Activated CD8-positive, alpha-beta memory T cell treated with anti-CD3 and anti-CD28 coated beads, Interleukin-2, amount 10 ng/mL, durations not matched to agents 7 days and 5 days (primary cell): ENCODE measurements around the gene ALOX15. TPM values are rescaled to one million over a fixed set of nuclear protein-coding genes. Genes with fewer than 3 reads are reported as not detected.
"Not testable (repeated sequence)": the region's sequence is repeated elsewhere in the genome, so short reads cannot be mapped to it uniquely, and the experiment has no call there.

ENCODE experiments used
- ATAC-seq: fragments of 150-1000 bp; cut with Tn5 transposase; one replicate; pipeline ENCODE4 v1.10.0; 2021; ENCODE audit warnings: moderate library complexity
- CTCF ChIA-PET: fragments of 350-600 bp; sonication (Branson Sonifier 250); formaldehyde crosslinking; loops from one replicate; lab custom pipeline; 2021; ENCODE audit warnings: antibody characterized with exemption; lab: Charles Lee
- DNase-seq: peaks from one replicate; pipeline ENCODE4 v3.0.0-alpha.2; 2020
- H3K27ac Mint-ChIP-seq: one replicate; pipeline ENCODE4 v1.8.0; 2021; ENCODE audit warnings: mild to moderate bottlenecking, mixed read lengths
- H3K27me3 Mint-ChIP-seq: one replicate; pipeline ENCODE4 v1.8.0; 2021; ENCODE audit warnings: mixed read lengths
- H3K36me3 Mint-ChIP-seq: one replicate; pipeline ENCODE4 v1.8.0; 2021; ENCODE audit warnings: mild to moderate bottlenecking, mixed read lengths
- H3K4me1 Mint-ChIP-seq: one replicate; pipeline ENCODE4 v1.8.0; 2021; ENCODE audit warnings: mixed read lengths
- H3K4me3 Mint-ChIP-seq: one replicate; pipeline ENCODE4 v1.8.0; 2021; ENCODE audit warnings: mild to moderate bottlenecking, moderate library complexity, mixed read lengths
- H3K9me3 Mint-ChIP-seq: one replicate; pipeline ENCODE4 v1.8.0; 2022; ENCODE audit warnings: low read depth, mixed read lengths
- total RNA-seq, 2 experiments: library from RNA; stranded (reverse); gene quantifications; one replicate each; pipeline ENCODE4 v1.2.3, GENCODE V29; 2021

ALOX15 gene, protein sequence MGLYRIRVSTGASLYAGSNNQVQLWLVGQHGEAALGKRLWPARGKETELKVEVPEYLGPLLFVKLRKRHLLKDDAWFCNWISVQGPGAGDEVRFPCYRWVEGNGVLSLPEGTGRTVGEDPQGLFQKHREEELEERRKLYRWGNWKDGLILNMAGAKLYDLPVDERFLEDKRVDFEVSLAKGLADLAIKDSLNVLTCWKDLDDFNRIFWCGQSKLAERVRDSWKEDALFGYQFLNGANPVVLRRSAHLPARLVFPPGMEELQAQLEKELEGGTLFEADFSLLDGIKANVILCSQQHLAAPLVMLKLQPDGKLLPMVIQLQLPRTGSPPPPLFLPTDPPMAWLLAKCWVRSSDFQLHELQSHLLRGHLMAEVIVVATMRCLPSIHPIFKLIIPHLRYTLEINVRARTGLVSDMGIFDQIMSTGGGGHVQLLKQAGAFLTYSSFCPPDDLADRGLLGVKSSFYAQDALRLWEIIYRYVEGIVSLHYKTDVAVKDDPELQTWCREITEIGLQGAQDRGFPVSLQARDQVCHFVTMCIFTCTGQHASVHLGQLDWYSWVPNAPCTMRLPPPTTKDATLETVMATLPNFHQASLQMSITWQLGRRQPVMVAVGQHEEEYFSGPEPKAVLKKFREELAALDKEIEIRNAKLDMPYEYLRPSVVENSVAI
- not detected for total RNA-seq

DNA sequence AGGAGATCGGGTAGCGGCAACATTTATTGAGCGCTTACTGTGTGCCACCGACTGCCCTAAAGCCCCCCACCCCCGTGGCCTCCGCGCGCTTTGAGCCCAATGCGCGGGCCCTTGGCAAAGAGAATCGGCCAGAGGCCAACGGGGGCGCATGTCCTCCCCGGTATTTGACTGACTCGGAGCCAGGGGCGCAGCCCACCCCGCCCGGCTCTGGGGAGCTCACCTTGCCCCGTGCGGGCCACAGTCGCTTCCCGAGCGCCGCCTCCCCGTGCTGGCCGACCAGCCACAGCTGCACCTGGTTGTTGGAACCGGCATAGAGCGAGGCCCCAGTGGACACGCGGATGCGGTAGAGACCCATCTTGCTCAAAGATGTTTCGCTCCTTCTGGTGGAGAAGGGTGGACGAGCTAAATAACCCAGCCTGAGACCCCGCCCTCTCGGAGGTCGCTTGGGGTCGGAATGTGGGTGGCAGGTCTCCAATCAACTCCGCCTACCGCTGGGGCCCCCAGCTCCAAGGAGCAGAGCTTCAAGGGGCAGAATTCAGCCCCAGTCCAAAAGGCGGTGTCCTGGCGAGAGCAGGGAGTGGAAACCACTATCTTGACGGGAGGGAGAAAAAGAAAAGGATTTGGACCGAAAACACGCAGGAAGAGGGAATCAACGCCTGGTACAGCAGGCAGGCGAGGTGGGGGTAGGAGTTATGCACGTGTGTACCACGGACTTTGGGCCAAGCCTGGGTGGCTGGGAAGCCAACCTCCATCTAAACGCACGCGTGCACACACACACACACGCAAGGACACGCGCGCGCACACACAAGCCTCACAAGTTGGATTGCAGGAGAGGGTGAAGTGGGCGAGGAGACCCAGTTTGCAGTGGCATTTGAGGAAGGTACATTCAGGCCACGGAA lies at the start of gene ALOX15:
Gene ALOX15, minus strand, starts transcription at position 382 of the 899 bp plus-strand sequence. Its CDS starts 27 bp downstream, at position 355.
- CTCF ChIA-PET, result interaction anchor here (0.6 kb wide), 1 partner anchor 151 kb away, joined by 3 read pairs; no protein-coding TSS in a partner anchor
- Mint-ChIP-seq H3K27me3 (peaks cover 81% of the 10 kb centered on the region), H3K4me1 (peaks cover 21% of the 10 kb centered on the region), H3K36me3 (no peaks in the 10 kb centered on the region), H3K9me3 (no peaks in the 10 kb centered on the region), H3K4me3 (no peak within 1 kb of the TSS), H3K27ac (no peak within 1 kb of the TSS)
- ATAC-seq (no peak), DNase-seq (no peak)

DNA sequence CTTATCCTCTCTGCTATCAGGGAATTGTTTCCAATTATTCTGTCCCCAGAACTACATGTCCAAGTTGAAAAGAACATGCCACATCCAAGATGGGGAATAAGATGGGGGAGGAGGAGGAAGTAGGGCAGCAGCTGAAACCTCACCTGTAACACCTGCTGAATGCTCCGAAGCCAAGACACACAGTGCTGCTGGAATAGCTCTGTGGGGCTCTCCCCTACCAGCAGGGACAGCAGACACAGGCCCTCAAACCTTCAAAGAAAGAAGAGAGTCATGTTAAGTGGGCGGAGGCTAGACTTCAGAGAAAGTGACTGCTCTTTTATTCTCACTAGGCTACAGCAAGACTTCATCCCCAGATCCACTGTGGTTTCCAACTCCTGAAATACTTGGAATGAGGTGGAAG lies 49.3 kb upstream of the ALOX15 start:
- Mint-ChIP-seq H3K27me3 (no peaks in the 10 kb centered on the region), H3K36me3 (peaks cover 51% of the 10 kb centered on the region), H3K4me3 (no peak overlapping the region), H3K4me1 (peaks cover 4% of the 10 kb centered on the region), H3K9me3 (no peaks in the 10 kb centered on the region), H3K27ac (no peak overlapping the region)
- no peak for ATAC-seq
- no peak for DNase-seq
- CTCF ChIA-PET, result interaction anchor here (1.5 kb wide), 1 partner anchor 124 kb away, joined by 5 read pairs; no protein-coding TSS in a partner anchor

DNA sequence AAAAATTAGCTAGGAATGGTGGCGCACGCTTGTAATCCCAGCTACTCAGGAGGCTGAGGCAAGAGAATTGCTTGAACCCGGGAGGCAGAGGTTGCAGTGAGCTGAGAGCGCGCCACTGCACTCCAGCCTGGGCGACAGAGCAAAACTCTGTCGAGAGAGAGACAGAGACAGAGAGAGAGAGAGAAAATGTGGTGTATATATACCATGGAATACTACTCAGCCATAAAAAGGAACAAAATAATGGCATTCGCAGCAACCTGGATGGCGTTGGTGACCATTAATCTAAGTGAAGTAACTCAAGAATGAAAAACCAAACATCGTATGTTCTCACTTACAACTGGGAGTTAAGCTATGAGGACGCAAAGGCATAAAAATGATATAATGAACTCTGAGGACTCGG lies 48.4 kb upstream of the ALOX15 start:
- H3K4me1 Mint-ChIP-seq, result not testable (repeated sequence)

DNA sequence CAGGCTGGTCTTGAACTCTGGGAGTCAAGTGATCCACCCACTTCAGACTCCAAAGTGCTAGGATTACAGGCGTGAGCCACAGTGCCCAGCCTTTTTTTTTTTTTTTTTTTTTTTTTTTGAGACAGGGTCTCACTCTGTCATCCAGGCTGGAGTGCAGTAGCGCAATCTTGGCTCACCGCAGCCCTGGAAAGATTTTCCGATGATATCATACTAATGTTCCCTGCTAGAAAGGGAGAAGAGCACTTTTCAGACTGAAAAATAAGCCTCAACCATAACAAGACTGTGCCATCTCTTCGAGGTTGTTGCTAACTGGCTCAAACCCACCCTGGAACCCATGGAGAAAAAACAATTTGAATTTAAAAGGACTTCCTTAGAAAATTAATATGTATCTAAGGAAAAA lies 42.3 kb upstream of the ALOX15 start:
- H3K27me3 Mint-ChIP-seq, DNase-seq, H3K27ac Mint-ChIP-seq, H3K4me3 Mint-ChIP-seq, CTCF ChIA-PET, H3K9me3 Mint-ChIP-seq, ATAC-seq: not testable (repeated sequence)
- peaks cover 45% of the 10 kb centered on the region for H3K36me3 Mint-ChIP-seq
- H3K4me1 Mint-ChIP-seq, result peaks cover 11% of the 10 kb centered on the region

More for the DNA sequence above, 48.4 kb upstream of the ALOX15 start:
- H3K4me3 Mint-ChIP-seq, H3K27ac Mint-ChIP-seq, CTCF ChIA-PET, H3K27me3 Mint-ChIP-seq, H3K9me3 Mint-ChIP-seq, DNase-seq, ATAC-seq: not testable (repeated sequence)
- H3K36me3 Mint-ChIP-seq, result peaks cover 55% of the 10 kb centered on the region

DNA sequence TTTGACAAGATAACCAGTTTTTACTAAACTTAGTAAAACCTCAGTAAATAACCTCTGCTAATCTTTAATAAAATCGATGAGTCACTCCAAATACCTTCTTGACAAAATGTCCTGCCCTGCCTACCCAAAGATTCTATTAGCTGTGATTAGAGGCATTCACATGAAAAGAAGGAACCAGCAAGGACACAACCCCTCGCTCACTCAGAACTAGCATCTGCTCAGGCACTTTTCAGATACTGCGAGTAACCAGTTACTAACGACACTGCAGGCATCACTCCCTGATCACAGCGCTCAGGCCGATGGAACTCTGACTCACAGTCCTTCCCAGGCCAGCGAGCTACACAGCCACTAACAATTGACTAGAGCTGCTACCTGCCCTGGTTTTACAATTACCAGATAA lies 38.2 kb upstream of the ALOX15 start:
- Mint-ChIP-seq H3K27me3 (no peaks in the 10 kb centered on the region), H3K4me3 (no peak overlapping the region), H3K27ac (no peak overlapping the region), H3K36me3 (peaks cover 34% of the 10 kb centered on the region), H3K9me3 (no peaks in the 10 kb centered on the region), H3K4me1 (peaks cover 19% of the 10 kb centered on the region)
- no peak for ATAC-seq
- DNase-seq, result no peak
- CTCF ChIA-PET, result no interaction called here

DNA sequence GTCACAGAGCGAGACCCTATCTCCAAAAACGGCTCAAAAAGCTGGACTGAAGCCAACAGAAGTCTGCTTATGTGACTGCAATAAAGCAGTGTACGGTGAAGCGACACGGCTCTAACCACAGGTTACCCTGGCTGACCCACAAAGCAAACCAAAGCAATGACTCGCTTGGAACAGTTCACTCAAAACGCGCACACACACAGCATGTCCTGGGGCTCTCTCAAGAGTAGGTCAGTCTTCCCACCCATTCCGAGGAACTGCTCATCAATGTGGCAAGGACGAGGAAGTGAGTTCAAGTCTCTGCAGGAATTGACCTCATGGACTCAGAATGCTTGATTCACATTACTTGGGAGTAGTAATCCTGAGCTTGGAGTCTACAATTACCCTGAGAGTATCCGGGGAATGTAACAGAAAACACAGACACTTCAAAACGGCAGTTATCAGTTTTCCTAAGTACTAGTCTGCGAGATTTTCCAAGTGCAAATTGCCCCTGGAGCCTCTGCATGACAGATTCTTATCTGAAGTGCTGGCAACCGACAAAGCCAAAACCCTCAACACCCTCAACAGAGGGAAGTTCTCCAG lies 37.1 kb upstream of the ALOX15 start:
- Mint-ChIP-seq H3K27ac (no peak overlapping the region), H3K36me3 (peaks cover 28% of the 10 kb centered on the region), H3K4me1 (peaks cover 19% of the 10 kb centered on the region), H3K27me3 (no peaks in the 10 kb centered on the region), H3K4me3 (no peak overlapping the region), H3K9me3 (no peaks in the 10 kb centered on the region)
- DNase-seq (peak; percentile 56), ATAC-seq (peak; percentile 42)
- CTCF ChIA-PET, result no interaction called here

DNA sequence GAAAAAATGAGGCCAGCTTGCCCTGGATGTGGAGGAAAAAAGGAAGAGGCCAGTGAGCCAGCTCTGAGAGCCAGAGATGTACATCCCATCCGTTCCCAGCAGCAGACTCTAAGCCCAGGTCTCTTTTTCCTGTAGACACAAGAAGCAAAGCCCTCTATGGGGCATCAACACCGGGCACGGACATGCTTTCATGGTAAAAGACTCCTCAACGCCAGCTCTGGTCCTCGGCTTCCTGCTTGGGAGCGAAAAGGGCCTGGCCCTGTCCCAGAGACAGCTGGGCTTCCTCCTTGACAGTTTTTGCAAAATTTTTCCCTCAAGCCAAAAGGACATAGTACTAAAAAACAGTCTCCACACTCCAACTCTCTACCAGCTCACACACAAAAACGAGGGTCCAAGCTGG lies 35.3 kb upstream of the ALOX15 start:
- H3K4me3 Mint-ChIP-seq, result no peak overlapping the region
- H3K27ac Mint-ChIP-seq, result no peak overlapping the region
- CTCF ChIA-PET, result no interaction called here
- ATAC-seq (no peak), DNase-seq (no peak)
- no peaks in the 10 kb centered on the region for H3K9me3 Mint-ChIP-seq
- H3K36me3 Mint-ChIP-seq, result peaks cover 22% of the 10 kb centered on the region
- peaks cover 19% of the 10 kb centered on the region for H3K4me1 Mint-ChIP-seq
- H3K27me3 Mint-ChIP-seq, result no peaks in the 10 kb centered on the region

DNA sequence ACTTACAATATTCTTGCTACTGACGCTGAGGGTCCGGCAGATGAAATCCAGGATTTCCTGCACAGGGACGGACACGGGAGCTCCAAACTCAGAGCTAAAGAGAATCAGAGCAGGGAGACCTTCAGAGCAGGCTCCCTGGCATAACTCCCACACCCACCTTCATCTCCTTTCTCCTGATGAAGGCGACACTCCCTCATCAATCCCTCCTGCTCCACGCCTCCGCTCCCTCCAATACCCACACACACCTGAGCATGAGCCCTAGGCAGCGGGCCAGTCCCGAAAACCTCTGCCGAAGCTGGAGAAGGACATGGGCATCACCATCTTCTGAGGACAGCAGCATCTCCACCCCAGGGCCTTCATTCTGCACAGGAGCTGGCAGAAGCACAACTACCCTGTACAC lies 34.3 kb upstream of the ALOX15 start:
- CTCF ChIA-PET, result no interaction called here
- peaks cover 26% of the 10 kb centered on the region for H3K36me3 Mint-ChIP-seq
- no peak overlapping the region for H3K27ac Mint-ChIP-seq
- H3K27me3 Mint-ChIP-seq, result no peaks in the 10 kb centered on the region
- H3K4me3 Mint-ChIP-seq, result no peak overlapping the region
- no peak for DNase-seq
- ATAC-seq, result no peak
- peaks cover 19% of the 10 kb centered on the region for H3K4me1 Mint-ChIP-seq
- no peaks in the 10 kb centered on the region for H3K9me3 Mint-ChIP-seq

DNA sequence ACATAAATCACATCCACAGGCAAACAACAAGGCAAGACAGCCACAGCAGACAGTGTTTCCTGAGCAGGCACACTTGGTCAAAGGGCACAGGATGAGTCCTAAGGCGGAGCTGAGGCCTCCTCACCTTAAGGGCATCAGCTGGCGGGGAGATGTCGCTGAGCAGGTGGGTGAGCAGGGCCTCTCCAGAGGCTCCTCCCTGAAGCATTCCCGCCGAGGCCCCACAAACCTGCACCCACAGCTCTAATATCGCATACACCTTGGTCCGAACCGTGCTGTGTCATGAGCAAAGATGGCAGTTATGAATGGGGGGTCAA lies 33.2 kb upstream of the ALOX15 start:
- H3K4me3 Mint-ChIP-seq, result no peak overlapping the region
- H3K27me3 Mint-ChIP-seq, result no peaks in the 10 kb centered on the region
- H3K36me3 Mint-ChIP-seq, result peaks cover 29% of the 10 kb centered on the region
- no peak overlapping the region for H3K27ac Mint-ChIP-seq
- CTCF ChIA-PET, result no interaction called here
- ATAC-seq (no peak), DNase-seq (no peak)
- H3K4me1 Mint-ChIP-seq, result peaks cover 15% of the 10 kb centered on the region
- H3K9me3 Mint-ChIP-seq, result no peaks in the 10 kb centered on the region

DNA sequence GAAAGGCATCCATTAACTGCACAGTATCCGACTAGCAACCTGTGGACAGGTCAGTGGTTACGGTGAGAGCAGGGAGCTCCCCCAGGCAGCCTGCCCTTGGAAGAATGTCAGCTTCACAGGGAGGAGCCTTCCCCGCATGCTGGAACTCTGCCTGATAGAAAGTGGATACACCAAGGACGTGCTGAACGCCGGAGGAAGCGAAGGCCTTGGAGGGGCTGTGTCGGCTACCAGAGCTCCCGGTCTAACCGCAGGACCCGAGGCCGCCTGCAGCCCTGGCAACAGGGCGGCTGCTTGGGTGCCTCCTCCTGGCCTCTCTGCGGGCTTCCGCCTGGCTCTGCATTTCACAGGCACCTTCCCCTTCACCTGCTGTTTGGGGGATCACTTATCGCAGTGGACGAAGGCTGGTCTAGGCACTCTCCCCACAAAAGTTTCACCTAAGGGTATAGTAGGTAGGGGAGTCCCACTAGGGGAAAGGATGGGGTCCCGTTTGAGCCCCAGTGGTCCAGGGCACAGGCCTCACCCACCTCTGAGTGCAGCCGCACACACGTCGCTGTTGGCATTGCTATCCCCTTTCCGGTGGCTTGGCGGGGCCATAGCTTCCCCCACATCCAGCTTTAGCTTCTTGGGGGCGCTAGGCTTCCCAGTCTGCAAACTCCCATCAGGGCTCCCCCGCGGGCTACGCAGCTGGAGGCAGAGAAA lies 32.7 kb upstream of the ALOX15 start:
- H3K27ac Mint-ChIP-seq, result no peak overlapping the region
- peaks cover 10% of the 10 kb centered on the region for H3K4me1 Mint-ChIP-seq
- ATAC-seq (no peak), DNase-seq (no peak)
- no peaks in the 10 kb centered on the region for H3K27me3 Mint-ChIP-seq
- peaks cover 31% of the 10 kb centered on the region for H3K36me3 Mint-ChIP-seq
- CTCF ChIA-PET, result no interaction called here
- no peaks in the 10 kb centered on the region for H3K9me3 Mint-ChIP-seq
- no peak overlapping the region for H3K4me3 Mint-ChIP-seq

DNA sequence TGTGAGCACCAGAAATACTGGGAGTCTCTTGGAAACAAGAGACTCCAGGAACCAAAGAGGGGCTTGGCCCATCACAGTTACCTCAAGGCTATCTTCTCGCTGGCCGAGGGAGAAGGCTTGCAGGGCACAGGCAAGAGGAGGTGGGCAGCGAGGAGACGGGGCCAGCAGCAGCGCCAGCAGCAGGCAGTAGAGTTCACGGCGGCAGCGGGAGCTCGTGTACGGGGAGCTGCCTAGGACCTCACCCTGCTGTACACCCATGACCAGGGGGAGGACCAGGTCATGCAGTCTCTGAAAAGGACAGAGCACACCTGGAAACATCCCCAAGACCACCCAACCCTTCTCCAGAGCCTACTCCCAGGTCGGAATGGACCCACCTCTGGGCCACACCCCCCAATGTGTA lies 31.7 kb upstream of the ALOX15 start:
- Mint-ChIP-seq H3K27ac (no peak overlapping the region), H3K27me3 (no peaks in the 10 kb centered on the region), H3K4me1 (peaks cover 2% of the 10 kb centered on the region), H3K4me3 (no peak overlapping the region), H3K9me3 (no peaks in the 10 kb centered on the region), H3K36me3 (peaks cover 31% of the 10 kb centered on the region)
- DNase-seq (no peak), ATAC-seq (no peak)
- CTCF ChIA-PET, result no interaction called here

DNA sequence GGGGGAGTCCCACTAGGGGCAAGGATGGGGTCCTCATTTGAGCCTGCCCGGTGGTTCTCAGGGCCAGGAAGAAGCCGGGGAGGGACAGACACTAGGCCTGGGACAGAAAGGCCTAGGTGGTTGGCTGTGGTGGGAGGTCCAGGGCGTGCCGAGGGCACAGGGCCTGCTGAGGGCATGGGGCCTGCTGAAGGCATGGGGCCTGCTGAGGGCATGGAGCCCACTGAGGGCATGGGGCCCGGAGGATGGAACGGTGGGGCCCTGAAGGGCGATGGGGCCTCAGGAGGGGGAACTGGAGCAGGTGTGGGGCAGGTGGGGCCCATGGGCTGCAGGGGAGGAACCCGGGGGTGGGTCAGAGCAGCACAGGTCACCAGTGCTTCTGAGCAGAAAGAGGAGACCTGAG lies 31.3 kb upstream of the ALOX15 start:
- H3K4me1 Mint-ChIP-seq, result no peaks in the 10 kb centered on the region
- no peaks in the 10 kb centered on the region for H3K27me3 Mint-ChIP-seq
- no peaks in the 10 kb centered on the region for H3K9me3 Mint-ChIP-seq
- H3K27ac Mint-ChIP-seq, result no peak overlapping the region
- DNase-seq (no peak), ATAC-seq (no peak)
- peaks cover 31% of the 10 kb centered on the region for H3K36me3 Mint-ChIP-seq
- CTCF ChIA-PET, result no interaction called here
- no peak overlapping the region for H3K4me3 Mint-ChIP-seq
